ENCODE results near the gene PTPN20.
"Not testable (repeated sequence)": the region's sequence is repeated elsewhere in the genome, so short reads cannot be mapped to it uniquely, and the experiment has no call there.

Gene PTPN20

GRCh38 chr10:46948687-46949518 is 37.7 kb downstream of the PTPN20 start:
- POLR2A ChIA-PET; DNase-seq (ENCODE audit: extremely low spot score); CTCF ChIA-PET: not testable (repeated sequence)

- POLR2A ChIA-PET; CTCF ChIA-PET; DNase-seq (ENCODE audit: extremely low spot score): not testable (repeated sequence)
Observed at GRCh38 chr10:46952540-46952939, 41.3 kb downstream of the PTPN20 start.

GRCh38 chr10:46960742-46961141 is 49.5 kb downstream of the PTPN20 start:
- POLR2A ChIA-PET, result not testable (repeated sequence)

GRCh38 chr10:46963356-46963755 is 52.1 kb downstream of the PTPN20 start:
- CTCF ChIA-PET; POLR2A ChIA-PET; DNase-seq (ENCODE audit: extremely low spot score): not testable (repeated sequence)

More at GRCh38 chr10:46960742-46961141, 49.5 kb downstream of the PTPN20 start:
- CTCF ChIA-PET; DNase-seq (ENCODE audit: extremely low spot score): not testable (repeated sequence)

GRCh38 chr10:46967013-46967412 is 55.8 kb downstream of the PTPN20 start:
- CTCF ChIA-PET; POLR2A ChIA-PET; DNase-seq (ENCODE audit: extremely low spot score): not testable (repeated sequence)

- CTCF ChIA-PET; DNase-seq (ENCODE audit: extremely low spot score); POLR2A ChIA-PET: not testable (repeated sequence)
Observed at GRCh38 chr10:46980223-46980622, 69.0 kb downstream of the PTPN20 start.

- CTCF ChIA-PET; POLR2A ChIA-PET; DNase-seq (ENCODE audit: extremely low spot score): not testable (repeated sequence)
Observed at GRCh38 chr10:46987233-46987924, 76.2 kb downstream of the PTPN20 start.

GRCh38 chr10:46992803-46993561 is 81.8 kb downstream of the PTPN20 start:
- DNase-seq (ENCODE audit: extremely low spot score), result peak; percentile 47
- POLR2A ChIA-PET, result interaction anchor here (0.6 kb wide), 1 partner anchor 329 kb away, joined by 3 read pairs; no protein-coding TSS in a partner anchor
- peak; percentile 52 for TF ChIP-seq L3MBTL2 (conservative IDR thresholded peaks at IDR 0.05)
- no peak for TF ChIP-seq SP1 (IDR thresholded peaks at IDR 0.05)
- CTCF ChIA-PET, result interaction anchor here (0.9 kb wide), 1 partner anchor 370 kb away, joined by 3 read pairs; no protein-coding TSS in a partner anchor

GRCh38 chr10:46995234-46995633 is 84.0 kb downstream of the PTPN20 start:
- TF ChIP-seq FOXA1 (IDR thresholded peaks at IDR 0.05) (no peak), ZNF384 (IDR thresholded peaks at IDR 0.05) (peak; percentile 65)
- CTCF ChIA-PET, result no interaction called here
- POLR2A ChIA-PET, result no interaction called here
- no peak for DNase-seq (ENCODE audit: extremely low spot score)

GRCh38 chr10:46998192-46998591 is 87.0 kb downstream of the PTPN20 start:
- ChIA-PET CTCF (interaction anchor here (1.1 kb wide), 1 partner anchor 314 kb away, joined by 3 read pairs; no protein-coding TSS in a partner anchor), POLR2A (no interaction called here)
- no peak for TF ChIP-seq FOXM1 (IDR thresholded peaks at IDR 0.05; ENCODE audit: borderline replicate concordance)
- no peak for TF ChIP-seq HDGF (IDR thresholded peaks at IDR 0.05; ENCODE audit: borderline replicate concordance)
- no peak for TF ChIP-seq L3MBTL2 (conservative IDR thresholded peaks at IDR 0.05)
- no peak for TF ChIP-seq ZNF384 (IDR thresholded peaks at IDR 0.05)
- TF ChIP-seq ARNT (IDR thresholded peaks at IDR 0.05), result no peak
- TF ChIP-seq PKNOX1 (IDR thresholded peaks at IDR 0.05), result no peak
- TF ChIP-seq NFRKB (IDR thresholded peaks at IDR 0.05), result no peak
- no peak for TF ChIP-seq TARDBP (IDR thresholded peaks at IDR 0.05)
- no peak for TF ChIP-seq SUZ12 (IDR thresholded peaks at IDR 0.05)
- no peak for TF ChIP-seq CTBP1 (IDR thresholded peaks at IDR 0.05; ENCODE audit: borderline replicate concordance)
- TF ChIP-seq SP1 (IDR thresholded peaks at IDR 0.05), result no peak
- TF ChIP-seq FOXK2 (IDR thresholded peaks at IDR 0.05), result no peak
- TF ChIP-seq FOXA1 (IDR thresholded peaks at IDR 0.05), result no peak
- no peak for TF ChIP-seq ELF4 (IDR thresholded peaks at IDR 0.05)
- no peak for TF ChIP-seq BHLHE40 (IDR thresholded peaks at IDR 0.05; ENCODE audit: borderline replicate concordance)
- no peak for TF ChIP-seq LEF1 (IDR thresholded peaks at IDR 0.05; ENCODE audit: borderline replicate concordance)
- no peak for DNase-seq (ENCODE audit: extremely low spot score)
